ENCODE results near the gene MAP3K5. TPM values are rescaled to one million over a fixed set of nuclear protein-coding genes. Genes with fewer than 3 reads are reported as not detected.

Gene MAP3K5
- total RNA-seq, 6 donors from 2014 or later = 26.4 to 45.1 (median 41.8) TPM

DNA sequence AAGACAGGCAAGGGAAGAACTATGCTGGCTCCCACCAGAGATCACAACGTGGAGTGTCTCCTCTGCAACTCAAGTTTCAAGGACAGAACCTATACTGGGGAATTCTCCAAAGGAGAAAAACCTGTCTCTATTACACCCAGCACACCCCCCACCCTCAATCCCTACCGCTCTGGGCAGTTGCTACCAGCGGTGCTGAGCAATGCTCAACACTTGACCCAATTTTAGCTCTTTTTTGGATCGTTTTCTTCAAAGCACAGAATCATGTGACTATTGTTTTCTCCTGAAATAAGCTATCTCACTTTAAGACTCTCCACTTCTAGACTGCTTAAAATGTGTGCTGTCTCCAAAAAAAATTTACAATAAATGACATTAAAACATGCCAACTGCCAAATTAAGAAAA lies 265.3 kb downstream of the MAP3K5 start:
- DNase-seq (no peak), ATAC-seq (ENCODE audit: low FRiP score in 2 of 2) (peak; percentile 19 to 42)
- H3K4me3 ChIP-seq = no peak overlapping the region
- H3K4me1 ChIP-seq = peaks cover 0 to 18% (median 6%) of the 10 kb centered on the region in 4 donors
- H3K27me3 ChIP-seq = no peaks in the 10 kb centered on the region
- no peak overlapping the region for H3K27ac ChIP-seq
- TF ChIP-seq POLR2A (IDR thresholded peaks at IDR 0.05) (no peak), CTCF (IDR thresholded peaks at IDR 0.05) (no peak), EP300 (IDR thresholded peaks at IDR 0.05) (no peak), POLR2AphosphoS5 (IDR thresholded peaks at IDR 0.05) (no peak)
- H3K9me3 ChIP-seq = no peaks in the 10 kb centered on the region
- H3K36me3 ChIP-seq = no peaks in the 10 kb centered on the region
- 33 to 35% methylated on average over 4 of the region's 4 CpGs for WGBS, 2 donors

DNA sequence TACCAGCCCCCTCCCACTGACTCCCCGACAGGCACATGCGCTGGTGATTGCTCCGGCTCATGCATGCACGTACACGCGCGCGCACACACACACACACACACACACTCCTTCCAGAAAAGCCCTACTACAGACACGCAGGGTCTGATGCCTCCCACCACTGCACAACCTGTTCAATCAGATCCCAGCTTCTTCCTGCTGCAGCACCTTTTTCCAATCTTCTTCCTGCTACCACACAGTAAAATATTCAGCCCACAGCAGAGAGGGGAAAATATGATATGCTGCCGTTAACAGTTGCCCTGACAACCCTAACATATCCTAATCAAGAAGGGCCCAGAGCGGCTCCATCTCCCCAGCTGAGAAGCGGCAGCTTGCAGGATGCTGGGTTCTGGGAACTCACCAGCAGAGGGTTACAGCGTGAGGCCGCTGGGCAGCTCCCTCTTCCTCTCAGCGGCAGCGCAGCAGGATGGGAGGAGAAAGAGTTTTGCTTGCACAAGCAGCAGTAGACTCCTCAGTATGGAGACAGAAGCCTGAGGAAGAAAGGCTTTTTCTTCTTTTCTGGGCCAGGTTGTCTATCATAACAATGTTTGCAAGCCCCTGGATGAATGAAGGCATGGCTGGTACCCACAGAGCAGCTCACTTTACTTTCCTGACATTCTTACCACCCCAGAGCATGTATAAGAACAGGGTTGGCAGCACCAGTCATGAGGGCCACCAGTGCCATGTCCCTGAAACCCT lies 265.9 kb downstream of the MAP3K5 start:
- Histone ChIP-seq H3K27ac (no peak overlapping the region), H3K4me3 (no peak overlapping the region), H3K4me1 (peaks cover 0 to 18% (median 6%) of the 10 kb centered on the region in 4 donors), H3K36me3 (no peaks in the 10 kb centered on the region), H3K9me3 (no peaks in the 10 kb centered on the region), H3K27me3 (no peaks in the 10 kb centered on the region)
- ATAC-seq (ENCODE audit: low FRiP score in 2 of 2) (peak; percentile 74 to 87), DNase-seq (peak; percentile 20 to 52)
- 19 to 28% methylated on average over 16 of the region's 16 CpGs for WGBS, 2 donors
- TF ChIP-seq POLR2A (IDR thresholded peaks at IDR 0.05) = no peak
- peak in 3 of 6 experiments; percentile 10 to 21 (median 20) for TF ChIP-seq CTCF (IDR thresholded peaks at IDR 0.05)

DNA sequence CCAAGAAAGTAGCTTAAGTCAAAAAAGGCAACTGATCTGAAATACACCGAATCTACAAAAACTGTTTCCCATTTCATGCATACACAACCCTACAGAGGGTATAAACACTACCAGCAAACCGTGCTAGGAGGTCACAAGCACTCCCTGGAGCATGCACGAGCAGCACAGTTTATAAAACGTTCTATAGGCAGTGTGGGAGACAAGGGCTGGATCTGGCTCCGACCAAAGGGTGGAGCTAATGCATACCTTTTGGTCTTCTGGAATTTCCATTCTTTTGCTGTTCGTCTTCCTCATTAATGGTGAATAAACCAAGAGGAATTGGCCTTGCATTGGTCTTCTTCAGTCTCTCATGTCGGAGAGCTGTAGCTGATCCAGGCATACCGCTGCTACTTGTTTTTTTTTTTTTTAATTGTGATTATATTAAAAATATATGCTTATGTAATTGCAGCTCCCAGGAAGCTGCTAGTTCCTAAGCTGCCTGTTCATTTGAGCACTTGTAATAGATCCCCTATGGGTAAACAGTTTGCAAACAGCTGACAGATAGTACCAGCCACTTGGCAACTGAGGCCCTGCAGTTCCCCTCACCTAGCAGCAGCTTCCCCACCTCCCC lies 266.6 kb downstream of the MAP3K5 start:
- no peaks in the 10 kb centered on the region for H3K36me3 ChIP-seq
- H3K4me1 ChIP-seq = peaks cover 0 to 18% (median 6%) of the 10 kb centered on the region in 4 donors
- TF ChIP-seq EP300 (IDR thresholded peaks at IDR 0.05) (no peak), POLR2A (IDR thresholded peaks at IDR 0.05) (no peak), CTCF (IDR thresholded peaks at IDR 0.05) (no peak), POLR2AphosphoS5 (IDR thresholded peaks at IDR 0.05) (no peak)
- H3K9me3 ChIP-seq = no peaks in the 10 kb centered on the region
- H3K27me3 ChIP-seq = no peaks in the 10 kb centered on the region
- H3K27ac ChIP-seq = no peak overlapping the region
- 34 to 42% methylated on average over 8 of the region's 8 CpGs for whole genome bisulfite sequencing, 2 donors
- DNase-seq = no peak
- H3K4me3 ChIP-seq = no peak overlapping the region
- ATAC-seq (ENCODE audit: low FRiP score in 2 of 2) = no peak

- Histone ChIP-seq H3K36me3 (no peaks in the 10 kb centered on the region), H3K9me3 (no peaks in the 10 kb centered on the region), H3K27ac (peak overlapping the region in 1 of 4 donors; percentile 8), H3K4me3 (no peak overlapping the region), H3K4me1 (peaks cover 0 to 18% (median 6%) of the 10 kb centered on the region in 4 donors), H3K27me3 (no peaks in the 10 kb centered on the region)
- DNase-seq (no peak), ATAC-seq (ENCODE audit: low FRiP score in 2 of 2) (no peak)
- TF ChIP-seq POLR2A (IDR thresholded peaks at IDR 0.05) = no peak
- no peak for TF ChIP-seq CTCF (IDR thresholded peaks at IDR 0.05)
- no peak for TF ChIP-seq POLR2AphosphoS5 (IDR thresholded peaks at IDR 0.05)
- no peak for TF ChIP-seq EP300 (IDR thresholded peaks at IDR 0.05)
- 27 to 33% methylated on average over 2 of the region's 2 CpGs for WGBS, 2 donors
Measured at GRCh38 chr6:136524936-136525413, 267.3 kb downstream of the MAP3K5 start.
